Kidney (tissue), 14 donors: ENCODE data around the gene HK2. TPM values are rescaled to one million over a fixed set of nuclear protein-coding genes. Genes with fewer than 3 reads are reported as not detected.

Experiments
- DNase-seq, 5 donors: peaks; one replicate each; pipeline ENCODE4 v3.0.0-alpha.2; 2013 to 2020
- FAIRE-seq: peaks from 2 replicates; lab custom pipeline; 2012; peaks lifted over from hg19 to GRCh38; lab: Jason Lieb, UNC
- H3K27ac ChIP-seq, 2 donors: one replicate each; pipeline ENCODE4 v1.7.0; 2013; ENCODE audit warnings: low read depth in 2 of 2, low read length in 2 of 2, inconsistent platforms in 1 of 2
- H3K27me3 ChIP-seq: one replicate; pipeline ENCODE4 v1.7.1; 2013; ENCODE audit warnings: low read length, inconsistent platforms; ENCODE audit not compliant: control insufficient read depth, insufficient read depth
- H3K36me3 ChIP-seq, 3 donors: one replicate each; pipeline versions ENCODE4 v1.7.0 to v1.7.1; 2013; ENCODE audit warnings: low read length in 3 of 3, control low read depth in 1 of 3, inconsistent platforms in 1 of 3; ENCODE audit not compliant: insufficient read depth in 3 of 3, control insufficient read depth in 2 of 3
- H3K4me1 ChIP-seq, 3 donors: one replicate each; pipeline versions ENCODE4 v1.7.0 to v1.7.1; 2013; ENCODE audit warnings: low read length in 3 of 3, inconsistent platforms in 1 of 3, low read depth in 1 of 3; ENCODE audit not compliant: control insufficient read depth in 2 of 3, insufficient read depth in 2 of 3
- H3K4me3 ChIP-seq, 3 donors: one replicate each; pipeline versions ENCODE4 v1.7.0 to v1.8.1; 2013; ENCODE audit warnings: low read length in 3 of 3, control low read depth in 1 of 3, inconsistent platforms in 1 of 3
- H3K9ac ChIP-seq, 3 donors: one replicate each; pipeline versions ENCODE4 v1.7.0 to v1.7.1; 2013; ENCODE audit warnings: low read length in 3 of 3, control low read depth in 1 of 3, inconsistent platforms in 1 of 3
- H3K9me3 ChIP-seq, 3 donors: one replicate each; pipeline versions ENCODE4 v1.7.0 to v1.7.1; 2013; ENCODE audit warnings: low read length in 3 of 3, control low read depth in 1 of 3, inconsistent platforms in 1 of 3; ENCODE audit not compliant: control insufficient read depth in 2 of 3, insufficient read depth in 1 of 3
- CTCF ChIP-seq: IDR thresholded peaks from 3 replicates; pipeline ENCODE4 v1.5.1; 2012; ENCODE audit warnings: mild to moderate bottlenecking, moderate library complexity, borderline replicate concordance; ENCODE audit not compliant: insufficient read depth; ENCODE audit errors: extremely low read depth
- intact Hi-C: fragments of 100-400 bp; cut with DNase I; formaldehyde crosslinking; loops from one replicate; pipeline ENCODE4 v1.11.1; 2022
- polyA plus RNA-seq: library from polyadenylated mRNA; stranded (reverse); fragments of 350-450 nt; fragmentation: Illumina TruSeq; extraction: RNeasy Lipid Tissue Mini Kit (QIAGEN cat#74804); gene quantifications from one replicate; pipeline ENCODE4 v1.2.3, GENCODE V29; 2014; ENCODE audit warnings: low read depth, low replicate concordance; ENCODE audit not compliant: insufficient read depth
- total RNA-seq: library from RNA; stranded (reverse); fragmentation: NEBNext Ultra II Directional; extraction: Animal tissue kit (Norgen Biotek cat#: 25700); gene quantifications from one replicate; pipeline ENCODE4 v1.2.1, GENCODE V29; 2021
- donor health status: control.
- donor health status: control.
- donor health status: control.
- donor health status: control.
- donor health status: control.
- donor health status: DM: yes; HTN: yes; CAD: no.
- donor health status: Normal renal cell carcinoma (clear cell type).

Gene HK2
- total and polyA plus RNA-seq, 2 donors from 2014 or later = 0.47 to 8.6 TPM

GRCh38 chr2:74922592-74923227 is 88.8 kb downstream of the HK2 start:
- intact Hi-C loops = no loop called here
- TF ChIP-seq CTCF = no peak

GRCh38 chr2:74924463-74925265 is 90.7 kb downstream of the HK2 start:
- no peaks in the 10 kb centered on the region for H3K27me3 ChIP-seq
- no peak for TF ChIP-seq CTCF
- no peaks in the 10 kb centered on the region for H3K4me1 ChIP-seq
- no peak overlapping the region for H3K27ac ChIP-seq
- no peaks in the 10 kb centered on the region for H3K36me3 ChIP-seq
- intact Hi-C loops = no loop called here
- no peak overlapping the region for H3K9ac ChIP-seq
- H3K9me3 ChIP-seq = no peaks in the 10 kb centered on the region
- no peak for DNase-seq
- H3K4me3 ChIP-seq = no peak overlapping the region
- no peak for FAIRE-seq

More at GRCh38 chr2:74922592-74923227, 88.8 kb downstream of the HK2 start:
- Histone ChIP-seq H3K9ac (no peak overlapping the region), H3K27ac (no peak overlapping the region), H3K9me3 (no peaks in the 10 kb centered on the region), H3K27me3 (no peaks in the 10 kb centered on the region), H3K4me3 (no peak overlapping the region), H3K4me1 (no peaks in the 10 kb centered on the region), H3K36me3 (no peaks in the 10 kb centered on the region)
- DNase-seq = no peak
- FAIRE-seq = no peak

- intact Hi-C loops = no loop called here
- Histone ChIP-seq H3K9me3 (no peaks in the 10 kb centered on the region), H3K4me1 (no peaks in the 10 kb centered on the region), H3K36me3 (peaks cover 0 to under 1% (median 0%) of the 10 kb centered on the region in 3 donors), H3K27ac (no peak overlapping the region), H3K9ac (no peak overlapping the region), H3K27me3 (no peaks in the 10 kb centered on the region), H3K4me3 (no peak overlapping the region)
- FAIRE-seq (no peak), DNase-seq (no peak)
- TF ChIP-seq CTCF = no peak
These were observed 91.4 kb downstream of the HK2 start for GRCh38 chr2:74925361-74925786.
